ENCODE results near the gene CCDC66.
"Not testable (repeated sequence)": the region's sequence is repeated elsewhere in the genome, so short reads cannot be mapped to it uniquely, and the experiment has no call there.

The CCDC66 gene

DNA sequence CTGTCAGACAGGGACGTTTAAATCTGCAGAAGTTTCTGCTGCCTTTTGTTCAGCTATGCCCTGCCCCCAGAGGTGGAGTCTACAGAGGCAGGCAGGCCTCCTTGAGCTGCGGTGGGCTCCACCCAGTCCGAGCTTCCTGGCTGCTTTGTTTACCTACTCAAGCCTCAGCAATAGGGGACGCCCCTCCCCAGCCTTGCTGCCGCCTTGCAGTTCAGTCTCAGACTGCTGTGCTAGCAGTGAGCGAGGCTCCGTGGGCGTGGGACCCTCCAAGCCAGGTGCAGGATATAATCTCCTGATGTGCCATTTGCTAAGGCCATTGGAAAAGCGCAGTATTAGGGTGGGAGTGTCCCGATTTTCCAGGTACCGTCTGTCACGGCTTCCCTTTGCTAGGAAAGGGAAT lies 25.0 kb downstream of the CCDC66 start:
- peaks cover 3 to 24% of the 10 kb centered on the region in 2 donors for H3K36me3 ChIP-seq (replicated peaks in 1 of 2; ENCODE audit: control insufficient read depth in 2 of 2, insufficient read depth in 2 of 2, low read length in 2 of 2)
- not testable (repeated sequence) for H3K4me1 ChIP-seq (ENCODE audit: control insufficient read depth in 2 of 2, insufficient read depth in 1 of 2, low read depth in 1 of 2, low read length in 2 of 2); H3K27ac ChIP-seq (replicated peaks; ENCODE audit: low read length); H2AK5ac ChIP-seq (ENCODE audit: low read depth, low read length); H2AFZ ChIP-seq (ENCODE audit: low read length); H3K4ac ChIP-seq (ENCODE audit: low read length); H3K18ac ChIP-seq (ENCODE audit: low read length); H4K91ac ChIP-seq (ENCODE audit: low read depth, low read length, poor library complexity); H3K14ac ChIP-seq (ENCODE audit: low read length); H2BK12ac ChIP-seq (ENCODE audit: low read length); DNase-seq (ENCODE audit: low spot score); H3K79me1 ChIP-seq (ENCODE audit: low read depth, low read length); H4K8ac ChIP-seq (ENCODE audit: low read depth, low read length); H3K4me2 ChIP-seq (ENCODE audit: insufficient read depth, low read length, poor library complexity, severe bottlenecking); H3K9ac ChIP-seq (ENCODE audit: low read depth, low read length, poor library complexity); H2BK120ac ChIP-seq (ENCODE audit: low read depth, low read length); H2BK5ac ChIP-seq (ENCODE audit: low read length); H2BK15ac ChIP-seq (ENCODE audit: low read length); H3K4me3 ChIP-seq (ENCODE audit: low read length in 2 of 2); H3K23ac ChIP-seq (ENCODE audit: low read depth, low read length, poor library complexity); H3K27me3 ChIP-seq (ENCODE audit: control insufficient read depth in 3 of 3, insufficient read depth in 3 of 3, low read depth in 1 of 3, low read length in 3 of 3)
- no CpG with 5 or more reads among the region's 12 CpGs for WGBS, 2 donors (ENCODE audit: extremely low coverage in 2 of 2, insufficient read length in 2 of 2, insufficient replicate concordance in 1 of 2)
- H3K9me3 ChIP-seq (replicated peaks in 1 of 2; ENCODE audit: control insufficient read depth in 2 of 2, insufficient read depth in 1 of 2, low read depth in 1 of 2, low read length in 2 of 2) = peaks cover 3 to 13% of the 10 kb centered on the region in 2 donors

DNA sequence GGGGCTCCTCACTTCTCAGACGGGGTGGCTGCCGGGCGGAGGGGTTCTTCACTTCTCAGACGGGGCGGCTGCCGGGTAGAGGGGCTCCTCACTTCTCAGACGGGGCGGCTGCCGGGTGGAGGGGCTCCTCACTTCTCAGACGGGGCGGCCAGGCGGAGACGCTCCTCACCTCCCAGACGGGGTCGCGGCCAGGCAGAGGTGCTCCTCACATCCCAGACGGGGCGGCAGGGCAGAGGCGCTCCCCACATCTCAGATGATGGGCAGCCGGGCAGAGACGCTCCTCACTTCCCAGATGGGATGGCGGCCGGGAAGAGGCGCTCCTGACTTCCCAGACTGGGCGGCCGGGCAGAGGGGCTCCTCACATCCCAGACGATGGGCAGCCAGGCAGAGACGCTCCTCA lies 27.3 kb downstream of the CCDC66 start:
- not testable (repeated sequence) for DNase-seq (ENCODE audit: low spot score); H2AK5ac ChIP-seq (ENCODE audit: low read depth, low read length); H3K27ac ChIP-seq (replicated peaks; ENCODE audit: low read length); H3K27me3 ChIP-seq (ENCODE audit: control insufficient read depth in 3 of 3, insufficient read depth in 3 of 3, low read depth in 1 of 3, low read length in 3 of 3); H3K18ac ChIP-seq (ENCODE audit: low read length); H2BK120ac ChIP-seq (ENCODE audit: low read depth, low read length); H4K91ac ChIP-seq (ENCODE audit: low read depth, low read length, poor library complexity); H3K4me3 ChIP-seq (ENCODE audit: low read length in 2 of 2); H3K23ac ChIP-seq (ENCODE audit: low read depth, low read length, poor library complexity); H3K9ac ChIP-seq (ENCODE audit: low read depth, low read length, poor library complexity); H3K4me1 ChIP-seq (ENCODE audit: control insufficient read depth in 2 of 2, insufficient read depth in 1 of 2, low read depth in 1 of 2, low read length in 2 of 2); H2BK5ac ChIP-seq (ENCODE audit: low read length); H4K8ac ChIP-seq (ENCODE audit: low read depth, low read length); H2BK15ac ChIP-seq (ENCODE audit: low read length); H2AFZ ChIP-seq (ENCODE audit: low read length); H3K79me1 ChIP-seq (ENCODE audit: low read depth, low read length); H3K14ac ChIP-seq (ENCODE audit: low read length); H3K4me2 ChIP-seq (ENCODE audit: insufficient read depth, low read length, poor library complexity, severe bottlenecking); H2BK12ac ChIP-seq (ENCODE audit: low read length); H3K4ac ChIP-seq (ENCODE audit: low read length)
- peaks cover 3 to 28% of the 10 kb centered on the region in 2 donors for H3K36me3 ChIP-seq (replicated peaks in 1 of 2; ENCODE audit: control insufficient read depth in 2 of 2, insufficient read depth in 2 of 2, low read length in 2 of 2)
- peaks cover 3 to 13% of the 10 kb centered on the region in 2 donors for H3K9me3 ChIP-seq (replicated peaks in 1 of 2; ENCODE audit: control insufficient read depth in 2 of 2, insufficient read depth in 1 of 2, low read depth in 1 of 2, low read length in 2 of 2)
- no CpG with 5 or more reads among the region's 28 CpGs for WGBS, 2 donors (ENCODE audit: extremely low coverage in 2 of 2, insufficient read length in 2 of 2, insufficient replicate concordance in 1 of 2)

DNA sequence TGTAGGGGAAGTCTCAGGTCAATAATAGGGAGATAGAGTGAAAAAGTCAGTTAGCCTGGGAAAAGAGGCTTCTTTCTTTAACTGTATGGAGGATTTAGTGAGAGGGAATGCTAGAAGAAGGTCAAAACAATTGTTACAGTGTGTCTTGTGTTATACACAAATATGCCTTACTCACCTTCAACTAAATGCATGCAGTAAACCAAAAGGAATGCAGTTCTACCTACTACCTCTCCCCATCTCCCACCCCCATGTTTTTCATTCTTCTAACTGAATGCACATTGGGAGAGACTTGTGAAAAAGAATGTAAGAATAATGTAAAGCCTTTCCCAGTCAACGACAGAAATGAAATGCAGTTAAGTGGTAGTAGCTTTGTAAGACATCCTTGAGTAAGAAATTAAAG lies 33.8 kb downstream of the CCDC66 start:
- no peaks in the 10 kb centered on the region for H3K9me3 ChIP-seq (replicated peaks in 1 of 2; ENCODE audit: control insufficient read depth in 2 of 2, insufficient read depth in 1 of 2, low read depth in 1 of 2, low read length in 2 of 2)
- no peak overlapping the region for H2BK5ac ChIP-seq (ENCODE audit: low read length)
- H3K27ac ChIP-seq (replicated peaks; ENCODE audit: low read length) = no peak overlapping the region
- no peak overlapping the region for H2BK15ac ChIP-seq (ENCODE audit: low read length)
- H2BK120ac ChIP-seq (ENCODE audit: low read depth, low read length) = no peak overlapping the region
- no peak overlapping the region for H3K23ac ChIP-seq (ENCODE audit: low read depth, low read length, poor library complexity)
- H2AFZ ChIP-seq (ENCODE audit: low read length) = no peak overlapping the region
- H3K79me1 ChIP-seq (ENCODE audit: low read depth, low read length) = no peaks in the 10 kb centered on the region
- peaks cover 4 to 37% of the 10 kb centered on the region in 2 donors for H3K36me3 ChIP-seq (replicated peaks in 1 of 2; ENCODE audit: control insufficient read depth in 2 of 2, insufficient read depth in 2 of 2, low read length in 2 of 2)
- no peak overlapping the region for H3K4me2 ChIP-seq (ENCODE audit: insufficient read depth, low read length, poor library complexity, severe bottlenecking)
- no CpG with 5 or more reads among the region's 1 CpG for WGBS, 2 donors (ENCODE audit: extremely low coverage in 2 of 2, insufficient read length in 2 of 2, insufficient replicate concordance in 1 of 2)
- H3K9ac ChIP-seq (ENCODE audit: low read depth, low read length, poor library complexity) = no peak overlapping the region
- H3K4me1 ChIP-seq (ENCODE audit: control insufficient read depth in 2 of 2, insufficient read depth in 1 of 2, low read depth in 1 of 2, low read length in 2 of 2) = peaks cover 0 to 2% of the 10 kb centered on the region in 2 donors
- H4K91ac ChIP-seq (ENCODE audit: low read depth, low read length, poor library complexity) = no peak overlapping the region
- no peak for DNase-seq (ENCODE audit: low spot score)
- H4K8ac ChIP-seq (ENCODE audit: low read depth, low read length) = no peak overlapping the region
- no peak overlapping the region for H3K4me3 ChIP-seq (ENCODE audit: low read length in 2 of 2)
- H3K4ac ChIP-seq (ENCODE audit: low read length) = no peak overlapping the region
- no peaks in the 10 kb centered on the region for H3K27me3 ChIP-seq (ENCODE audit: control insufficient read depth in 3 of 3, insufficient read depth in 3 of 3, low read depth in 1 of 3, low read length in 3 of 3)
- no peak overlapping the region for H2AK5ac ChIP-seq (ENCODE audit: low read depth, low read length)
- no peak overlapping the region for H3K18ac ChIP-seq (ENCODE audit: low read length)
- H2BK12ac ChIP-seq (ENCODE audit: low read length) = no peak overlapping the region
- no peak overlapping the region for H3K14ac ChIP-seq (ENCODE audit: low read length)

DNA sequence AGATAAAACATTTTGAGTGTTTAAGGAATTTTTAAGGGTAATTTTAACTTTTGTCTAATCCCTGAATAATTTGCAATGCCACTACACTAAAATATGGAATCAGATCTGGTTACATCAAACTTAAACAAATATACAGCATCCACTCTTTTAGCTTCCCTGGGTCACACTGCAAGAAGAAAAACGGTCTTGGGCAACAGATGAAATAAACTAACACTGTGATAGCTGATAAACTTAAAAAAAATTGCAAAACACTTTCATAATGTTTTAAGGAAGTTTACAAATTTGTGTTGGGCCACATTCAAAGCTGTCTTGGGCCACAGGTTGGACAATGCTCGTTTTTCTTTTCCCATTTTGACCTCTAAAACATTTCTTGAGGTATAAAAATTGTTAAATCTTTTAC lies 34.3 kb downstream of the CCDC66 start:
- Histone ChIP-seq H2BK12ac (ENCODE audit: low read length) (no peak overlapping the region), H3K9ac (ENCODE audit: low read depth, low read length, poor library complexity) (no peak overlapping the region), H3K4me1 (ENCODE audit: control insufficient read depth in 2 of 2, insufficient read depth in 1 of 2, low read depth in 1 of 2, low read length in 2 of 2) (peaks cover 0 to 2% of the 10 kb centered on the region in 2 donors), H2AFZ (ENCODE audit: low read length) (no peak overlapping the region), H2AK5ac (ENCODE audit: low read depth, low read length) (no peak overlapping the region), H3K79me1 (ENCODE audit: low read depth, low read length) (no peaks in the 10 kb centered on the region), H3K18ac (ENCODE audit: low read length) (no peak overlapping the region), H3K27ac (replicated peaks; ENCODE audit: low read length) (no peak overlapping the region), H3K4ac (ENCODE audit: low read length) (no peak overlapping the region), H3K14ac (ENCODE audit: low read length) (no peak overlapping the region), H3K4me3 (ENCODE audit: low read length in 2 of 2) (no peak overlapping the region), H3K27me3 (ENCODE audit: control insufficient read depth in 3 of 3, insufficient read depth in 3 of 3, low read depth in 1 of 3, low read length in 3 of 3) (no peaks in the 10 kb centered on the region), H2BK5ac (ENCODE audit: low read length) (no peak overlapping the region), H3K9me3 (replicated peaks in 1 of 2; ENCODE audit: control insufficient read depth in 2 of 2, insufficient read depth in 1 of 2, low read depth in 1 of 2, low read length in 2 of 2) (peaks cover 0 to 4% of the 10 kb centered on the region in 2 donors), H3K23ac (ENCODE audit: low read depth, low read length, poor library complexity) (no peak overlapping the region), H2BK15ac (ENCODE audit: low read length) (no peak overlapping the region), H2BK120ac (ENCODE audit: low read depth, low read length) (no peak overlapping the region), H4K8ac (ENCODE audit: low read depth, low read length) (no peak overlapping the region), H3K4me2 (ENCODE audit: insufficient read depth, low read length, poor library complexity, severe bottlenecking) (no peak overlapping the region), H4K91ac (ENCODE audit: low read depth, low read length, poor library complexity) (no peak overlapping the region), H3K36me3 (replicated peaks in 1 of 2; ENCODE audit: control insufficient read depth in 2 of 2, insufficient read depth in 2 of 2, low read length in 2 of 2) (peaks cover 4 to 41% of the 10 kb centered on the region in 2 donors)
- WGBS, 2 donors (ENCODE audit: extremely low coverage in 2 of 2, insufficient read length in 2 of 2, insufficient replicate concordance in 1 of 2) = no CpG with 5 or more reads among the region's 2 CpGs
- no peak for DNase-seq (ENCODE audit: low spot score)

Data from neuronal stem cell (in vitro differentiated cells).